Posterior cingulate gyrus (tissue), 11 donors: ENCODE measurements around the gene PLD1.

ENCODE experiments used
- DNase-seq, 10 donors: peaks; one replicate each; pipeline versions ENCODE4 v3.0.0 to v3.0.0-alpha.2; 2020 to 2021; ENCODE audit warnings: mixed read lengths in 3 of 10
- intact Hi-C: fragments of 100-400 bp; cut with DNase I; formaldehyde crosslinking; loops from one replicate; pipeline ENCODE4 v1.15.1; 2023

PLD1 gene

DNA sequence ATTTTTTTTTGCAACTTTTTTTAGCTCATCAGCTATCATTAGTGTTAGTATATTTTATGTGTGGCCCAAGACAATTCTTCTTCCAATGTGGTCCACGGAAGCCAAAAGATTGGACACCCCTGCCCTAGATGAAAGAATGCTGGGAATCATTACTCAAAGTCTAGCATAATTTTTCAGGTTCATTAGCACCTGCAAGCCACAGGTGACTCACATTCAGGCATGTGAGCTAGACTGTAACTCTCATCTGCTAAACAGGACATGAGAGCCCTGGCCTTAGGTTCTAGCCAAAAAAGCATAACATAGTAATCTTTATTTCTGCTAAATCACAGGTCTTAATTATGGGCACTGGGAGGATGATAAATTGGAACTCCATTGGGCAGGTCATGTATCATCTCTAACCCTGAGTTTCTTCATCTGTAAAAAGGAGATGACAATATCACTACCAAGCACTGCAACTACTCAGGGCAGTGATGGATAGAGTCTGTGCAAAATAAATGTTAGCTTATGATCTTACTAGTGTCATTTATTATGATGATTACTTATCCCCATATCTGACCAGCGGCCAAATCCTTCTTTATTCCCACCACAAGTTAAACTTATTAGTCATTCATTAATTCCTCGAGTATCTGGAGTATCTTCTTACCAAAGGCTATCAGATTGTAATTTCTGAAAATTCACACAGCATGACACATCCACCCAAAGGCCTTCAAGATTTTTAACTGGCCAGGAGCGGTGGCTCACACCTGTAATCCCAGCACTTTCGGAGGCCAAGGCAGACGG lies 125.0 kb downstream of the PLD1 start:
- intact Hi-C loops: no loop called here
- DNase-seq: no peak

DNA sequence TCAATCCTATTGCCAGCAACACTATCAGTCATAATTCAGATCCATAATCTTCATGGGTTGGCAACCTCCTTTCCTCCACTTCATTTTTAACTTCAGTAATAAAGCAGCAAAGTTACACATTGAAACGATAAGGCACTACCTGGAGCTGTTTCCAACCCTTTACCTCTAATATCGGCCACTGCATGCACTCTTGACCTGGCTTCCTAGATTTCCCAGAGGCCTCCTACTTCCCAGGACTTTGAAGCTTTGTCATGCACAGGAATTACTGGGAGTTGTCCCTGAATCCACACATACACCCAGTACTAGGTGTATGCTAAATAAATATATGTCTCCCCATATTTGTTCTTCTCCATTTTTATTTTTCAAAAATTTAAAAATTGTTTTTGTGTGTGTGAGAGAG lies 126.1 kb downstream of the PLD1 start:
- no peak for DNase-seq
- intact Hi-C loops: no loop called here

DNA sequence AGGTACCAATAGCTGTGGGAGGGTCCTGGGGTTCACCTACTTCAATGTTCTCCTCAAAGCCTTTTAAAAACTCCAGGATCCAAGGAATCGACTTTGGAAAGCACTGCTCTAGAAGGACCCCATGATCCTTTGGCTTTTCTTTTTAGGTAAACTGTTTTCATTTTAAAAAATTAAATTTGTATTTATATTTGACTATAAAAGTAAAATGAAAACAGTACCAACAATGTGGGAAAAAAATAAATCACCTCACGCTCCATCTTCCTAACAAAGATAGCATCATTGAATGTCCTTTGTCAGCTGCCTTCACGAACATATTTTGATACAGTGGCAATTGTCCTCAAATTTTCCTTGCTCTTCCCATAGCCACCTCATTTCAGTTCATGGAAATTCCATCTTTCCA lies 127.5 kb downstream of the PLD1 start:
- DNase-seq: no peak
- intact Hi-C loops: no loop called here

DNA sequence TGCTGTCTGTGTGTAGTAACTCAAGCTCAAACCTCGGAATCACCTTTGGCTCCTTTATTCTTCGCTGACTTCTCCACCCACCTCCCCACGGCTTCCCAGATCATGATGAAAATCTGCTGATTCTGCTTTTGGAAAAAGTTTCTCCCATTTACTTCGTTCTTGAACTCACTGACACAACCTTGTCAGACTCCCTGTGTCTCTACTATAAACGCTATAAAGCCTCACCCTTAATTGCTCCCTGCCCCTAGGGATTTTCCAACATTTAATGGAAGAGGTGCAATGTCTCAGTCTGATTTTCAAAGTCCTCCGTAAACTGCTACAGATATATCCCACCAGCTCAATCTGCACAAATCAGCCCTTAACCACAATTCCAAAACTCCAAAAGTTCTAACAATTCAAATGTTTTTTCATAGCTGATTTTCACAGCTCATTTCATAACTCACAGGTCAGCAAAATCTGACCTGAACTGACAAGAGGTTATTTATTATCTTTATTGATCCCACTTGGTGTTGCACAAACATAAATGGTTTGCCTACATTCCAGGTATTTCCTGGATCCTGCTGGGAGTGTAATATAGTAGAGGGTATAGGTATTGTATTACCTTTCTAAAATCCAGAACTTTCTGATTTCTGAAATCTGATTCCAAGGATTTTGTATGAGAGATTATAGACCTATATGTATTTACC lies 129.4 kb downstream of the PLD1 start:
- intact Hi-C loops: no loop called here

DNA sequence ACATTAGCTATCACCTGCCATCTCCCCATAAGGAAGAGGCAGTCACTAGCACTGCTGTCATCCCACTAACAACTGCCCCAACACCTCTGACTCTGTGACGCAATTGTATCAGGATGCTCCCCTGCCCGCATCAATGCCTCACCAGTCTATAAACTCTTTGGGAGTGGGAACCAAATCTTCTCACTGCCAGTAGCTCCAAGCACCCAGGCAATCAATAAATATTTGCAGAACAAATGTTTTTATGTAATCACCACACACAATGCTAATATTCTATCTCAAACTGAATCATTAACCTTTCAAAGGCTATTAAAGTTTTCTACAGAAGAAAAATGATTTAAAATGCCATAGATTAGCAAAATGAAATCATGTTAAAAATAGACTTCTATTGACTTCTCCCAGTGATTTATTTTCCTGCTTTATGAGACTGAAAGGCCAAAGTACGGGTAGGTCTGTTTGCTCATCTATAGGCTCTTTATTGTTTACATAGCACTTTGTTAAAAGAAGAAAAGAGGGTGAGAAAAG lies 131.3 kb downstream of the PLD1 start:
- DNase-seq: no peak
- intact Hi-C loops: no loop called here

More for the DNA sequence above, 129.4 kb downstream of the PLD1 start:
- DNase-seq: no peak

DNA sequence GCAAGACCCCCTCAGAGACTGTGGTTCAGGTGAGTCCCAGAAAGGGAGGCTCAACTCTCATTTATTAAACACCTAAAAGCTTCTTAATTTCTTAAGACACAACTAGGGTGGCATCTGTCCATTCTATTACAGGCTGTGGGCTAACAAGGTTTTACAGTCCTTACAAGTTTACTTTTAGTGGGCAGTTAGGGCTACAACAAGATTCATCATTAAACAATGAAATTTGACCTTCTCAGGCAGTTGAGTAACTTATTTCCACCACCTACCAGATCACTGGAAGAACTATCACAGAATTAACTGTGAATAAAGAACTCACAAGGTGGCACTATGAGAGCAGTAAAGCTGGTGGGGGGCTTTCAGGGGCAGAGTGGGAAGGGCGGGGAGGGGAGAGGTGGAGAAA lies 132.6 kb downstream of the PLD1 start:
- intact Hi-C loops: no loop called here
- no peak for DNase-seq

DNA sequence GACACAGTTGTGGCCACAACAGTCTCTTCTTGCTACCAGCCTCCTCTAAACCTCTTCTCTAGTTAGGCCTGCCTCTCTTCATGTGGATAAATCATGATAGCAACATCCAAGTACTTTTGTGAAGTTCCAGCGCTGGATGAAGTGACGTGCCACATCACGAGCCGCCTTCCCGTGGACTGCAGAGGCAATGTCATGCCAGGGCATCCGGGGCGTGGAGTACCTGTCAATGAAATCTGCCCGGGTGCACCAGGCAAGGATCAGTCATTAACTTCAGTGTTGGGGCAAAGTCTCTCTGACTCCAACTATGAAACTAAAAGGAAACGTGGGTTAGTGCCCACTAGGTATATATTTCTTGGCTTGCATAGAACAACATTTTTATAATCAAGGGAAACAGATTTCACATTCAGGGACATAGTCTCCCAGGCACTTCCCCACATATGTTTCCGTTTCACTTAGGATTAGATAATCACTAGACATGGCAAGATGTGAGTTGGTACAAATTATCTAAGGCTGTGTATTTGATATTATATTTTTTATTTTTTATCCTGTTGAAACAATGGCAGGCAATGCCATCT lies 133.6 kb downstream of the PLD1 start:
- intact Hi-C loops: no loop called here

DNA sequence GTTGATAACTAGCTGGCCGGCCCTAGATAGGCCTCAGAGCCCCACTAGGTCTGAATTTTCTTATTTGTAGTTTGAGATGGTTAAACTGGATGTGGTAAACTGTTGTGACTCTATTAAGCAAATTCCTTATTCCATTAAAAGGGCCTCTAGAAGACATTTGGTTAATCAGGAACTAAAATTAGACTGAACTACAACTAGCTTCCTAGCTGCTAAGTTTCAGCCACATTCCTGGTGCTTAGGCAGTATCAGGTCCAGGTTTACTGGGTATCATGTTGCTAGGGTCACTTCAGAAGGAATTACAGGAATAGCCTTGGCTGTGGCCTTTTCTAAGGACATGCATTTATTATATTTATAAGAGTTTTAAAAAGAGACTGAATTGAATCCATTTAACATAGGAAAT lies 136.3 kb downstream of the PLD1 start:
- no peak for DNase-seq
- intact Hi-C loops: no loop called here

More for the DNA sequence above, 133.6 kb downstream of the PLD1 start:
- peak in 1 of 10 donors; percentile 75 for DNase-seq

DNA sequence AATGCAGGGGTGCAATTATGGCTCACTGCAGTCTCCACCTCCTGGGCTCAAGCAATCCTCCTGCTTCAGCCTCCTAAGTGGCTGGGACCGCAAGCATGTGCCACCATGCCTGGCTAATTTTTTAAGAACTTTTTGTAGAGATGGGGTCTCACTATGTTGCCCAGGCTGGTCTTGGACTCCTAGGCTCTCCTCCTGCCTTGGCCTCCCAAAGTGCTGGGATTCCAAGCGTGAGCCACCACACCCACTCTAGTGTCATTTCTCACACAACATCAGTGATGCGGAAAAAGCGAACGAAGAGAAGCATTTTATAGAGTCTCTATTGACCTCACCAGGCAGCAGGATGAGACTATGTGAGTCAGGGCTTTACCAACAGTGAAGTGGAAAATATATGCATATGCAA lies 137.7 kb downstream of the PLD1 start:
- no peak for DNase-seq
- intact Hi-C loops: no loop called here

DNA sequence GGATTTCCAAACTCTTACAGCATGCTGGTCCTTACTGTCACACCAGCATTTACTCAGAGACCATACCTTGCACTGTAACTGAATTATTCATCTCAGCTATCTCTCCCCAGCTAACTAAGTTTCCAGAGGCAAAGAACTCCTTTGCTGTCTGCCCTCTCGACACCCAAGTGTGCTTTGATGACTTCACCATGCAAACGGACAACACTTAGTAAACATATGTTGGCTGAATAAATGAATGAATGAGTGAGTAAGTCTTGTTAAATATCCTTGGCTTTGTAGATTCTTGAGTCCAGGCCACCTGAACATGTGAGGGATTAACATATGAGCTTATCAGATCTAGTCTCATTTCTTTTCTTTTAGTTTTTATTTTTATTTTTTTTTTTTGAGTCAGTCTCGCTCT lies 138.2 kb downstream of the PLD1 start:
- intact Hi-C loops: no loop called here

DNA sequence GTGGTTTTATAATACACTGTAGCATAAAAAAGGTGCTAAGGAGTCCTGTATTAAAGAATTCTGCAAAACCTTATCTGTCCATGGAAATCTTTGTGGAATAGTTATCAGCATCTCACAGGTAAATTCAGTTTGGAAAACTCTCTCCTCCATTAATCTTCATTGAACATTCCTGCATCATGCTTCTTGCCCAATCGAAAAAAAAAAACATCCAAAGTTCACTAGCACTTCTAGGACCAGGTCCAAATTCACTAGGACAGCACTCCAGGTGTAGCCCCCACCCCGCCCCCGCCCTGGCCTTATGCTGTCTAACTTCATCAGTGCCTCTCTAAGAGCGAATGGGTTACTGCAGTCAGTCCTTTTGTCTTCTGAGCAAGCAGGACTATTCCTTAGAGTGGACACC lies 138.6 kb downstream of the PLD1 start:
- DNase-seq: no peak
- intact Hi-C loops: no loop called here

More for the DNA sequence above, 138.2 kb downstream of the PLD1 start:
- no peak for DNase-seq

DNA sequence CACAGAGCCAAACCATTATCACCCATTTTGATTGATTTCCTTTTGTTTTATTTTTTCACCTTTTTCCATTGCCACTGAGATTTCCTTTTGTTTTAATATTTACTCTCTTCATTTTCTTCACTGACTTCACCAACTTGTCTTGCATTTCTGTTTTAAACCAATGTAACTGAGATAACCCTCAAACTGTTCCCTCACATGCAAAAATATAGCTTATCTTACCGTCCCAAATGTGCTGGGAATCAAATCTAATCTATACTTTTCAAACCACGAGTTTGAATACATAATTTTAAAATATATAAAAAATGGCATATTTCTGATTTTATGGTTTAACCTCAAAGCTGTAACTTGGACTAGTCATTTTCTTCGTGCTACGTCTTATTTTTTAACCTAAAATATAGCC lies 143.8 kb downstream of the PLD1 start:
- no peak for DNase-seq
- intact Hi-C loops: no loop called here

DNA sequence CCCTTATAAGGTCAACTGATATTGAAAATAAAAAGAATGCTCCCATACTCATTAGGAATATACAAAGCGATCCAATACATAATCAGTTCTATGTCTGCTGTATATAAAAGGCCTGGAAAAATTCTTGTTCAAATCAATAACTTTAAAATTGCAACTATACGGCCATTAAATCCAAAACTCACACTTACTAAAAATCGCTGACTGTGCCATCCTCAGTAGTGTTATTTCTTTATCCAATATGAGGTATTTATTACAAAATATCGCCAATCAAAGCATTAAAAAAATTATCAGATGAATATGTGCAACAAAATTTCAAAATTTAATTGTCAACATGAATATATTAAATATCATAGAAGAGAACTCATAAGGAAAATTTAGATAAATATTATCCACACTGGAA lies 146.5 kb downstream of the PLD1 start:
- no peak for DNase-seq
- intact Hi-C loops: no loop called here

DNA sequence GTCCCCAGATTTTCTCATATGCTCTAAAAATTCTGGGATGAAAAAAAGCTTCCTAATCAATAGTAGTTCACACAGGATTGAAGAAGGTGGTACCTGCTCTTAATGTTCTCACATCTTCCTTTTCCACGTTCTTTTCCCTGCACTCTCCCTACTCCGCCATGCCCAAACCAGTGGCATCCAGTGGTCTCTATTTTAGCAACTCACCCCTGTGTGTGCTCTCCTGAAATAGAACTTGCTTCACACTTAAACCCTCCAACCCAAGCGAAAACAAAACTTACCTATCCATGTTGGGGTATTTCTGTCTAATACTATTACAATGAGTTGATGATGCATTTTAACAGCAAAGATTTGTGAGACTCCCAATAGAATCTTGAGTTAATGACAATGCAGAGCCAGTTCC lies 148.8 kb downstream of the PLD1 start:
- intact Hi-C loops: no loop called here
- DNase-seq: no peak

DNA sequence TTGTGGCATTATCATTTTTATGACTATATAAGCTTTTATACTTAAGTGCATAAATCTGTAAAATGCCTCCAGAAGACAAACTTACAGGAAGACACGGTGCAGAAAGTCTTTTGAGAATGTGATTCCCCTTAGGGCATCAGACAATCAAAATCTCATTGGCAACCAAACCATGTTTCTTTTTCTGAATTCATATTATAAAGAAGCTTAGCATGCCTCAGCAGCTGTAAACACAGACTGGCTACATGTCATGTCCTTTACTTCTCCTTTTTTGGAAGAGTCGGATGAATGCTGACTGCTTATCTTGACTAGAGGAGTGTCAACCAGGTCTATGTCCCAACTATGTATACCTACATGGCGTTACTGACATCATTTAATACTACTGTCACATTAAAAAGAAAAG lies 150.1 kb downstream of the PLD1 start:
- no peak for DNase-seq
- intact Hi-C loops: no loop called here

DNA sequence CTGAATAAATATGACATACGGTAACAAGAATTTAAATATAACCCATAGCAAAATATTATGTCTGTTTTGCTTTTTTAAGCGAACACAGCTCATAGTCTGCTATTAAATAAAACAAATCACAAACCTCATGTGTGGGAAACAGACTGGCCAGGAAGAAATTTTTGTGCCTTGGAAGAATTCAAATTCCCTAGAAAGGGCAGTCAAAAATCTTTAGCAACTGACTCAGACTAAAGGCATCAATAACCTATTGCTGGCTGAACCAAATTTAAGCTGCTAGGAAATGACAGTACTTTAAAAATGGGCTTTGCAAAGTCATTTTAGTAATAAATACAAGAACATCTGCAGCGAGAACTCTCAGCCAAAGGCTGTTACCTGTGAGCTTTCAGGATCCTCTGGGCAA lies 151.4 kb downstream of the PLD1 start:
- DNase-seq: no peak
- intact Hi-C loops: no loop called here

DNA sequence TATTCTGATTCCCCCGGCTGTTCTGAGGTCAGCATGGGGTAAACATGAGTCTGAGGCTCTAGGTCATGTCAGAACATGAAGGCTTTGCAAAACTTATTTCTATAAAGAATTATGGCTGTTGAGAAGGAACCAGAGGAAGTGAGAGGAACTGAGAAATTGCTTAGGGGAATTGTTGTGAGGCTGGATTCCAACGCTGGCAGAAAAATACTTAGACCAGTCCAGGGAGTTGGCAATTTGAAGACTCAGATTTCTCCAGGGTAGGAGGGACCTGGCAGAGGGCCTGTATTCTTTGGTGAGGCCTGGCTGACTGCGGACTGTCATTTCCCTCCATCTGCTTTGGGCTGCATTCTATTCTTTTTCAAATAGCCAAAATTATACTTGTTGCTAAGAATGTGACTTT lies 155.5 kb downstream of the PLD1 start:
- intact Hi-C loops: no loop called here
- peak in 5 of 10 donors; percentile 17 to 82 (median 24) for DNase-seq

DNA sequence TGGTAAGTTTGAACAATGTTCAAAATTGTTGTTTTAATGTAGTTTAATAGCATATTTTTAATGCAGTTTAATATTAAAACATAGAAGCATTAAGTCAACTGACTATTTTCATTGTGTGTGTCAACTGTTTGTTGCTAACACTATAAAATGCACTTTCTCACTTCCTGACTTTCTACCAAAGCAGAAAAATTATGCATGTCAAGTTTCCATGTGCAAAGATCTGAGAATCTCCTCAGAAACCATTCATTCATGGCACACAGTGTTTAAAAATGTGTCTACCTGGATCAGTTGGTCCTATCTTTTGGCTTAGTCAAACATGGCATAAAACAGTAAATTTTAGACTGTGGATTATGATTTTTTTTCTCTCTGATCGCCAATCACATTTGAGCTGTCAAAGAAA lies 156.0 kb downstream of the PLD1 start:
- intact Hi-C loops: no loop called here
- no peak for DNase-seq

DNA sequence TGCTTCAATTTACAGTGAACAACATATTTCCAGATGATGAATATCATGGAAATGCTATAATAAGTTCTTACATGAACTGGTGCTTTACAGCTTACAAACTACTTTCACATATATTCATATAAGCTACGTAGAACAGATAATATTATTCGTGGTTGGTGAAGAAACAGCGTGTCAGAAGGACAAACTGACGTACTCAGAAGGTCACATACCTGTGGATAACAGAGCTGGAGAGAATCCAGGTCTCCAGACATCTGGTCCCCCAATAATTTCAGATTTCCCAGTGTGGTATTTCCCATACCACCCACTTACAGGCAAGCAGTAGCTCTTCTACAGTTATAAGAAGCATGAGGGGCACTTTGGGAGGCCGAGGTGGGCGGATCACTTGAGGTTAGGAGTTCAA lies 156.6 kb downstream of the PLD1 start:
- intact Hi-C loops: no loop called here
- no peak for DNase-seq

DNA sequence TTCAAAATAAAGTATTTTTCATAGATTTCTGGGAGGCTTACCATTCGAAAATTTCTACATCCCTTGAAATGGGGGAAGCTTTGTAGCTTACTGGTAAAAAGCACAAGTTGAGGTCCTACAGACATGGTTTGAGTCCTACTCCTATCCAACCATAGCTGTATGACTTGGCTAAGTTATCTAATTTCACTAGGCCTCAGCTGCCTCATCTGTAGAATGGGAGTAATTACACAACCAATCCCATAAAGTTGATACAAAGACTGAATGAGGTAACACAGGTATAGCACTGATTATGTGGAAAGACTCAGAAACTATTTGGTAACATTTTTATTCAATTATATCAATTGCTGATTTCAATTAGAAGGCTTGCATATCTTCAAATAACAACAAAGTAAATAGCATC lies 157.4 kb downstream of the PLD1 start:
- DNase-seq: no peak
- intact Hi-C loops: no loop called here

DNA sequence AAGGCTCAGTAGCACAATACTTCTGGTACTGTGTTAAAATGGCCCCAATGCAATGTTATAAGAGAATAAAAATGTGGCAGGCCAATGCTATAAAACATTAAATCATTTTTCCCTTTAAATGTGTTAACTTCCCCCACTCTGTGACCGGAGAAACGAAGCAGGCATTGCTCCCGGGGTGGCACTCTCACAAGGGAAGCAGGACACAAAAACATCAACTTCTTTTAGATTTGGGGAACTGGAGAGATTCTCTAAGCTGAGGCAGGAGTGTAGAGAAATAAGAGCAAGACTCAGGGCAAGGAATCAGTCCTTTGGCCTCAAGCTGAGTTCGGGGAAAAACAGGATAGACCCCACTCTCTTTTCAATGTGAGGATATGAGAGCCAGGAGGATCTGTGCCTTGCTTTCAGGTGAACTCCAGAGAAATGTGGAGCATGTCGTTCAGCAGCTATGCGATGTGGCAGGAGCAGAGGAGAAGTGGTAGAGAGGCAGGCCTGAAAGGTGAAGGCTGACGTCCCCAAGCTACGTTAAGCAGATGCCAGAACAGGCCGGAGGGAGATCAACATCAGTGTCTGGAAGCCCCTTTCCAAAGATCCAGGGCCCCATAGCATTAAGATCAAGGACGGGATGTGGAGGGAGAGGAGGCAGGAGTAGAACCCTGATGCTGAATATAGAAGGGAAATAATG lies 160.2 kb downstream of the PLD1 start:
- intact Hi-C loops: loop anchor here (5.0 to 10.0 kb wide), 2 partner anchors 182 to 385 kb away; partner anchors contain the start of gene FNDC3B
- DNase-seq: peak in 1 of 10 donors; percentile 65
